Transverse colon (tissue), 4 donors: Measurements from ENCODE around the gene MLLT1. TPM values are rescaled to one million over a fixed set of nuclear protein-coding genes. Genes with fewer than 3 reads are reported as not detected.

Source experiments
- DNase-seq: peaks from one replicate; pipeline ENCODE4 v3.0.0-alpha.2; 2019
- H3K27ac ChIP-seq, 4 donors: fragments of 200-600 bp; sonication (generic); 2 replicates each; pipeline ENCODE4 v1.5.1; 2016 to 2018; ENCODE audit warnings: inconsistent platforms in 4 of 4
- H3K27me3 ChIP-seq: fragments of 200-600 bp; sonication (generic); 2 replicates; pipeline ENCODE4 v1.5.1; 2017; ENCODE audit warnings: inconsistent platforms
- H3K36me3 ChIP-seq, 4 donors: fragments of 200-600 bp; sonication (generic); 2 replicates each; pipeline ENCODE4 v1.5.1; 2017 to 2019; ENCODE audit warnings: inconsistent platforms in 4 of 4
- H3K4me1 ChIP-seq, 4 donors: fragments of 200-600 bp; sonication (generic); 2 replicates each; pipeline ENCODE4 v1.5.1; 2017 to 2020; ENCODE audit warnings: inconsistent platforms in 4 of 4
- H3K4me3 ChIP-seq, 4 donors: fragments of 200-600 bp; sonication (generic); 1 replicate in 1 of 4; 2 replicates in 3 of 4; pipeline versions ENCODE4 v1.5.1 to v1.6.1; 2017 to 2019; ENCODE audit warnings: inconsistent platforms in 4 of 4
- H3K9me3 ChIP-seq, 2 donors: fragments of 200-600 bp; sonication (generic); 2 replicates each; pipeline ENCODE4 v1.5.1; 2017 to 2019; ENCODE audit warnings: inconsistent platforms in 2 of 2
- EP300 ChIP-seq: sonication (generic); formaldehyde crosslinking; IDR thresholded peaks from one replicate; pipeline ENCODE4 v1.6.1; 2017; ENCODE audit warnings: antibody characterized with exemption, low read depth
- POLR2A ChIP-seq: fragments of 450-650 bp; IDR thresholded peaks from one replicate; pipeline ENCODE4 v1.6.1; 2016; ENCODE audit warnings: antibody characterized with exemption, mild to moderate bottlenecking, moderate library complexity
- POLR2AphosphoS5 ChIP-seq, 3 donors: sonication (generic); formaldehyde crosslinking; IDR thresholded peaks; one replicate each; pipeline ENCODE4 v1.6.1; 2016; ENCODE audit warnings: antibody characterized with exemption in 3 of 3
- WGBS, 2 donors: methylation state at CpG; one replicate each; pipeline ENCODE4 v1.1.5; 2018; ENCODE audit warnings: low coverage in 1 of 2; 5-methylcytosine and 5-hydroxymethylcytosine counted together
- in situ Hi-C, 4 donors: fragments of 200-750 bp; cut with MboI; loops; one replicate each; pipeline versions ENCODE4 v1.15.0 to v1.15.1; 2017; ENCODE audit warnings: low sequenced_read_pairs in 3 of 4, low pct_ligation_motif_present in 1 of 4, low pct_unique_long_range_greater_than_20kb in 1 of 4
- intact Hi-C: fragments of 100-400 bp; cut with DNase I; formaldehyde crosslinking; loops from one replicate; pipeline ENCODE4 v1.15.1; 2023; ENCODE audit warnings: low total_unique reads
- total RNA-seq, 4 donors: library from RNA; depleted of rRNA; stranded (reverse); fragments of >200 nt; gene quantifications; one replicate each; pipeline ENCODE4 v1.1.0, GENCODE V29; 2016
- TF ChIP-seq, protein P1 (sequence below), 5 experiments: fragments of 200-600 bp in 3 of 5; fragments of 450-650 bp in 2 of 5; sonication (generic) in 3 of 5; IDR thresholded peaks; 1 replicate in 2 of 5; 2 replicates in 3 of 5; pipeline ENCODE4 v1.5.1; 2016 to 2017; ENCODE audit warnings: antibody characterized with exemption in 5 of 5, inconsistent platforms in 3 of 5, mild to moderate bottlenecking in 2 of 5, moderate library complexity in 1 of 5

Gene MLLT1
- total RNA-seq, 4 donors from 2014 or later = 12.3 to 34.6 (median 19.7) TPM

DNA sequence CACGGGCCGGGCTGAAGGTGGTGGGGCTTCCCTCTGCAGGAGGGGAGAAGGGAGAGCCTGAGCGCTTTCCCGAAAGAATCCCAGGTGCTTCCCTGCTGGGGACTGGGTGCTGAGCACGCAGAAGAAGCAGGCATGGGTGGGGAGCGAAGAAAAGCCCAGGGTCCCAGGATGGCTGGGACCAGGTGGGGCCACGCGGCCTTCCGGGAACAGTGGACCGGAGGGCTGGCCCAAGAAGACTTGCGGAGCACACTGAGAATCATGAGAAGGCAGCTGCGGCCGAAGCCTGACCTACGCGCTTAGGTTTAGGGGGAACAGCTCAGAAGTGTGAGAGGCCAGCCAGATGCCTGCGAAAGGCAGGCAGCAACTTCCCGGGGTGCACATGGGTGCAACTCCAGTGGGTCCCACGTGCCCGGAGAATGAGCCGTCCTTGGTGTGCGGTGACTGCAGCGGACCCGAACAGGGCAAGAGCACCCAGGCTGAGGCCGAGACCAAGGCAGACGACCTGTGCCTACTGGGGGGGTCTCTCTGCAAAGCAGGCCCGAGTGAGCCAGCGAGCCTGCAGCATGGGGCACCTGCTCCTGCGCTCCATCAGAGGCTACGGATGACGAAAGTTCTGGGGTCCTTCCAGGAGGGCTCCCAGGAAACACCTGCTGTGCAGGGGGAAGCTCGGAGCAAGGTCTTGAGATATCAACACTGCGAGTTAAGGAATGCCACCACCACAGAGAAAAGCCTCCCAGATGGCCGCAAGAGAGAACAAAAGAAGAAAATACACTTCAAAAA, 52.4 kb downstream of the MLLT1 start:
- Histone ChIP-seq H3K36me3 (peaks cover 0 to 16% (median 3%) of the 10 kb centered on the region in 4 donors), H3K4me1 (peaks cover 0 to 2% (median 0%) of the 10 kb centered on the region in 4 donors), H3K9me3 (no peaks in the 10 kb centered on the region), H3K4me3 (no peak overlapping the region), H3K27me3 (no peaks in the 10 kb centered on the region), H3K27ac (no peak overlapping the region)
- no peak for TF ChIP-seq POLR2A
- intact Hi-C loops (no loop called here), in situ Hi-C loops (no loop called here)
- WGBS, 2 donors = 93 to 95% methylated on average over 3 to 31 of the region's 33 CpGs
- DNase-seq = no peak

DNA sequence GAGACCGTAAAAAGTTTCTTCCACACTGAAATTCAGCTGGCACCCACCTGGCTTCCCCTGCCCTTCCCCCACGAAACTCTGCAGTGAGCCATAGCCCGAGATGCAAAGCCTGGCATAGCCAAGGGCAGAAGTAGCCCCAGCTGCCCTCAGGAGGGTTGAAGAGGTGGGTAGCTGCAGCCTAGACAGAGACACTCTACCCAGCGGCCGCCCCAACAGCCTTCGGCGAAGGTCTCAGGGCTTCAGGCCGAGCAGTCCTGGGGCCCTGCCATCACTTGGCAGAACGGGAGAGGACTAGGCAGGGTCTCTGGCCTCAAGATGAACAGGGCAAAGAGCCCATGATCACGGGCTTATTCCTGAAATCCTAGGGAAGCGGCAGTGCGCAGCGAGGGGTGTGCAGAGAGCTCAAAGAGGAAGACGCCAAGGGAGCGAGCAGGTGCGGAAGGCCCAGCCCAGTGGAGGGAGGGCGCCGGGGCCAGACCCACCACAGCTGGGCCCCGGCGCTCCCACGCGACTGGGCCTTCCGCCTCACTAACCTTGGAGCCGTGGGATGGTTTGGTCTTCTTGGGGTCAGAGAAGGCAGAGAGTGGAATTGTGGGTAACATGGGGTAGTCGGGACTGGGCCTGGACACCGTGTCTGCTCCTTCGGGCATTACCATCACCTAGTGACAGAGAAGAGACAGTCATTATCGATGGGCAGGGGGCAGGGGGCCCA, 53.2 kb downstream of the MLLT1 start:
- no peak for DNase-seq
- 80 to 96% methylated on average over 1 to 28 of the region's 28 CpGs for WGBS, 2 donors
- H3K4me1 ChIP-seq = no peaks in the 10 kb centered on the region
- peaks cover 0 to 20% (median 3%) of the 10 kb centered on the region in 4 donors for H3K36me3 ChIP-seq
- intact Hi-C loops (no loop called here), in situ Hi-C loops (no loop called here)
- no peak overlapping the region for H3K27ac ChIP-seq
- TF ChIP-seq POLR2A = no peak
- TF ChIP-seq POLR2AphosphoS5 (IDR thresholded peaks at IDR 0.05) = no peak
- TF ChIP-seq, protein P1, sequence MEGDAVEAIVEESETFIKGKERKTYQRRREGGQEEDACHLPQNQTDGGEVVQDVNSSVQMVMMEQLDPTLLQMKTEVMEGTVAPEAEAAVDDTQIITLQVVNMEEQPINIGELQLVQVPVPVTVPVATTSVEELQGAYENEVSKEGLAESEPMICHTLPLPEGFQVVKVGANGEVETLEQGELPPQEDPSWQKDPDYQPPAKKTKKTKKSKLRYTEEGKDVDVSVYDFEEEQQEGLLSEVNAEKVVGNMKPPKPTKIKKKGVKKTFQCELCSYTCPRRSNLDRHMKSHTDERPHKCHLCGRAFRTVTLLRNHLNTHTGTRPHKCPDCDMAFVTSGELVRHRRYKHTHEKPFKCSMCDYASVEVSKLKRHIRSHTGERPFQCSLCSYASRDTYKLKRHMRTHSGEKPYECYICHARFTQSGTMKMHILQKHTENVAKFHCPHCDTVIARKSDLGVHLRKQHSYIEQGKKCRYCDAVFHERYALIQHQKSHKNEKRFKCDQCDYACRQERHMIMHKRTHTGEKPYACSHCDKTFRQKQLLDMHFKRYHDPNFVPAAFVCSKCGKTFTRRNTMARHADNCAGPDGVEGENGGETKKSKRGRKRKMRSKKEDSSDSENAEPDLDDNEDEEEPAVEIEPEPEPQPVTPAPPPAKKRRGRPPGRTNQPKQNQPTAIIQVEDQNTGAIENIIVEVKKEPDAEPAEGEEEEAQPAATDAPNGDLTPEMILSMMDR (IDR thresholded peaks at IDR 0.05) = no peak
- no peak for TF ChIP-seq EP300
- H3K4me3 ChIP-seq = no peak overlapping the region
- H3K27me3 ChIP-seq = no peaks in the 10 kb centered on the region
- no peaks in the 10 kb centered on the region for H3K9me3 ChIP-seq

DNA sequence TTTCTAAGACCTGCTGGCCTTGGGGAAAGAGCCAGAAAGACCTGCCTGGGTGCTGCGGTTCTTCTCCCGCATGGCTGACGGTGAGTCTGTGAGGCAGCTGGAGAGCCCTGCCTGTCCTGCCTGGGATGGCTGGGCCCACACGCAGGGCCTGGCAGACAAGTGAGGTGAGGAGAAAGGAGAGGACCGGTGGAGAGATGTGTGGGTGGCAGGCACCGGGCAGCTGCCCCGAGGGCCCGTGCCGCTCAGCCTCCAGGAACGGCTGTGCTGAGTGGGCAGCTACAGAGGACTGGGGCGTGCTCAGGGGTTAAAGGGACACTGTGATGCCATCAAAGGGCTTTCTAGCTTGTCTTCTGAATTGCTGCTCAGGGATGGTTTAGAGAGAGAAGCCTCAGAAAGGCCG, 53.8 kb downstream of the MLLT1 start:
- intact Hi-C loops (no loop called here), in situ Hi-C loops (no loop called here)
- H3K9me3 ChIP-seq = no peaks in the 10 kb centered on the region
- TF ChIP-seq POLR2A (no peak), EP300 (no peak), POLR2AphosphoS5 (IDR thresholded peaks at IDR 0.05) (no peak)
- TF ChIP-seq, protein P1 (IDR thresholded peaks at IDR 0.05) = no peak
- H3K4me1 ChIP-seq = no peaks in the 10 kb centered on the region
- peaks cover 0 to 22% (median 3%) of the 10 kb centered on the region in 4 donors for H3K36me3 ChIP-seq
- H3K27me3 ChIP-seq = no peaks in the 10 kb centered on the region
- H3K27ac ChIP-seq = no peak overlapping the region
- H3K4me3 ChIP-seq = no peak overlapping the region
- 95% methylated on average over 12 of the region's 12 CpGs; no CpG with 5 or more reads in 1 of the 2 donors for WGBS, 2 donors
- no peak for DNase-seq

DNA sequence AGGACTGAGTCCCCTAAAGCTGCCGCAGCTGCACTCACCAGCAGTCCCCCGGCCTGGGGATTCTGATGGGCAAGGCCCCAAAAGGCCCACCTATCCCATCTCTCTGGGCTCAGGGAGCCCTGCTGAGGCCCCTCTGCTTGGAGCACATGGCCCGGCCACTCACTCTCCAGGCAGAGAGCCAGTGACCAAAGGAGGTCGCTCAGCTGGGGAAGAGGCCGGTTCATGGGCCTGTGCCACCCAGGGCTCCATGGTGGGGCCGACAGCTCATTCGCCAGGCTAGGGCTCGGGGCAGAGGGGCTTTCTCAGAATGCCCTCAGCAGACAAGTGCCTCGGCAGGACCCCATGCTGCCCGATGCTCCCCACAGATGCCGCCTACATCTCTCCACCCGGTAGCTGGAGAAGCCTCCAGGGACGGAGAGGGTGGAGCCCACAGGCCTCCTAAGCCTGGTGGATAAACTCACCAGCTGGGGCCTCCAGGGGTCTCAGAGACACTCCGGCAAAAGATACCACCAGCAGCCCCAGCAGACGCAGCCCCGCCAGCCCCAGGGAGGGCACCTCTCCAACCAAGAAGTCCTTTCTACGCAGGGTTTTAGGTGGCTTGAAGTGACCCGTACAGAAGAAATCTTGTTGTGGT, 54.4 kb downstream of the MLLT1 start:
- TF ChIP-seq, protein P1 (IDR thresholded peaks at IDR 0.05) = no peak
- TF ChIP-seq POLR2A (no peak), EP300 (no peak), POLR2AphosphoS5 (IDR thresholded peaks at IDR 0.05) (no peak)
- Histone ChIP-seq H3K9me3 (no peaks in the 10 kb centered on the region), H3K4me3 (no peak overlapping the region), H3K36me3 (peaks cover 0 to 22% (median 3%) of the 10 kb centered on the region in 4 donors), H3K4me1 (peaks cover 0 to 5% (median 0%) of the 10 kb centered on the region in 4 donors), H3K27me3 (no peaks in the 10 kb centered on the region), H3K27ac (no peak overlapping the region)
- 95% methylated on average over 15 of the region's 18 CpGs; no CpG with 5 or more reads in 1 of the 2 donors for WGBS, 2 donors
- DNase-seq = no peak
- intact Hi-C loops = no loop called here
- in situ Hi-C loops = no loop called here
